Mononuclear cell (primary cell): ENCODE measurements around the gene TMEM271. TPM values are rescaled to one million over a fixed set of nuclear protein-coding genes. Genes with fewer than 3 reads are reported as not detected.
"Not testable (repeated sequence)": the region's sequence is repeated elsewhere in the genome, so short reads cannot be mapped to it uniquely, and the experiment has no call there.

Experiments
- H3K27me3 ChIP-seq: 2 replicates; pipeline ENCODE4 v1.6.0; 2011; ENCODE audit warnings: low read length, control low read depth; ENCODE audit not compliant: insufficient read depth
- H3K4me1 ChIP-seq: 2 replicates; pipeline ENCODE4 v1.5.1; 2011; ENCODE audit warnings: mild to moderate bottlenecking, low read length, control low read depth; ENCODE audit not compliant: insufficient read depth
- H3K4me3 ChIP-seq: 2 replicates; pipeline ENCODE4 v1.5.1; 2011; ENCODE audit warnings: mild to moderate bottlenecking, low read length, moderate library complexity
- H3K9me3 ChIP-seq: 2 replicates; pipeline ENCODE4 v1.5.1; 2011; ENCODE audit warnings: low read depth, mild to moderate bottlenecking, control low read depth, low read length
- total RNA-seq: library from RNA; depleted of rRNA; stranded (reverse); fragments of >200 nt; gene quantifications from one replicate; pipeline ENCODE4 v1.2.3, GENCODE V29; 2012

The TMEM271 gene
- total RNA-seq, 1 donor = not detected

GRCh38 chr4:598925-599324, 22.8 kb upstream of the TMEM271 start:
- Histone ChIP-seq H3K4me1 (no peaks in the 10 kb centered on the region), H3K4me3 (no peak overlapping the region), H3K9me3 (no peaks in the 10 kb centered on the region)

GRCh38 chr4:592825-593520, 16.9 kb upstream of the TMEM271 start:
- H3K9me3 ChIP-seq = no peaks in the 10 kb centered on the region
- no peaks in the 10 kb centered on the region for H3K27me3 ChIP-seq
- no peak overlapping the region for H3K4me3 ChIP-seq
- H3K4me1 ChIP-seq = no peaks in the 10 kb centered on the region

More at GRCh38 chr4:598925-599324, 22.8 kb upstream of the TMEM271 start:
- no peaks in the 10 kb centered on the region for H3K27me3 ChIP-seq

- not testable (repeated sequence) for H3K4me3 ChIP-seq, H3K9me3 ChIP-seq, H3K4me1 ChIP-seq, H3K27me3 ChIP-seq
These were observed 16.1 kb upstream of the TMEM271 start for GRCh38 chr4:592178-592577.

DNA sequence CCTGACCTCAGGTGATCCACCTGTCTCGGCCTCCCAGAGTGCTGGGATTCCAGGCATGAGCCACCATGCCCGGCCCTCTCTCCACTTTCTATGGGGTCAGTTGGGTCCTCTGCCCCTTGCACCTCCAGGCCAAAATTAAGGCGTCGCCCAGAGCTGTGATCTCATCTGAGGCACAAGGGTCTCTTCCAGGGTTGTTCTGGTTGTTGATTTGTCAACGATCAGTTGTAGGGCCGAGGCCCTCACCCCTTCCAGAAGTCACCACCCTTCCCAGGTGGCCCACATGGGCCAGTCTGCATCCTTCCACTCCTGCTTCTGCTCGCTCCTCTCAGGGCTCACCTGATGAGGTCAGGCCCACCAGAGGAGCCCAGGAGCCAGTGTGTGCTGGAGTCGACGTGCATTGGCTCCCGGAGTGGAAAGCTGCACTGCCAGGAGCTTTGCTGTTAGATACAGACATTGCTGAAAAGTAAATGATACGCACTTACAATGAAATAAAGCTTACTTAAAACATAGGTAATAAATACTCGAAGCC, 14.3 kb upstream of the TMEM271 start:
- H3K4me1 ChIP-seq = no peaks in the 10 kb centered on the region
- no peaks in the 10 kb centered on the region for H3K27me3 ChIP-seq
- no peak overlapping the region for H3K4me3 ChIP-seq
- H3K9me3 ChIP-seq = no peaks in the 10 kb centered on the region

DNA sequence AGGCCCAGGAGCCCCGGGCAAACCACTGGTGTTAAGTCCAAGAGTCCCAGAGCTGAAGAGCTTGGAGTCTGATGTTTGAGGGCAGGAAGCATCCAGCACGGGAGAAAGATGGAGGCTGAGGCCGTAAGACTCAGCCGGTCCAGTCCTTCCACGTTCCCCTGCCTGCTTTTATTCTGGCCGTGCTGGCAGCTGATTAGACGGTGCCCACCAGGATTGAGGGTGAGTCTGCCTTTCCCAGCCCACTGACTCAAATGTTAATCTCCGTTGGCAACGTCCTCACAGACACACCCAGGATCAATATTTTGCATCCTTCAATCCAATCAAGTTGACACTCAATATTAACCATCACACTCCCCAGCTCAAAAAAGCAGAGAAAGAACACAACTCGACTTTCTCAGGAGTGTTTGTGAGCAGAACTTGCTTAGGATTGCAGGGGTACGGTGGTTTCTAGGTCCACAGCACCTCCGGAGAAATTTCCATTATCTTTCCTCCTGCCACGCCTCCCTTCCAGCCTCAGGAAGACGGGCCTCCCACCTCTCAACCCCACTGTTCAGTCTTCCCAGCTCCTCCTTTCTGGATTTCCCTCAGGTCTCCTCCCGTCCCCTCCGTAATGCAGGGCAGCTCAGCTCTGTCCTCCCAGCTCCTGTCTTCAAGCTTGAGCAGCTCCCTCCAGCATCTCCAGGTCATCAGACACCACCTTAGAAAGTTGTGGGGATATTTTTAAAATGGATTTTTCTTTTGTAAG, 13.3 kb upstream of the TMEM271 start:
- no peaks in the 10 kb centered on the region for H3K27me3 ChIP-seq
- H3K4me1 ChIP-seq = no peaks in the 10 kb centered on the region
- H3K4me3 ChIP-seq = no peak overlapping the region
- peaks cover under 1% of the 10 kb centered on the region for H3K9me3 ChIP-seq

GRCh38 chr4:588351-588849, 12.3 kb upstream of the TMEM271 start:
- no peak overlapping the region for H3K4me3 ChIP-seq
- no peaks in the 10 kb centered on the region for H3K4me1 ChIP-seq
- peaks cover 9% of the 10 kb centered on the region for H3K9me3 ChIP-seq
- H3K27me3 ChIP-seq = peaks cover 4% of the 10 kb centered on the region

DNA sequence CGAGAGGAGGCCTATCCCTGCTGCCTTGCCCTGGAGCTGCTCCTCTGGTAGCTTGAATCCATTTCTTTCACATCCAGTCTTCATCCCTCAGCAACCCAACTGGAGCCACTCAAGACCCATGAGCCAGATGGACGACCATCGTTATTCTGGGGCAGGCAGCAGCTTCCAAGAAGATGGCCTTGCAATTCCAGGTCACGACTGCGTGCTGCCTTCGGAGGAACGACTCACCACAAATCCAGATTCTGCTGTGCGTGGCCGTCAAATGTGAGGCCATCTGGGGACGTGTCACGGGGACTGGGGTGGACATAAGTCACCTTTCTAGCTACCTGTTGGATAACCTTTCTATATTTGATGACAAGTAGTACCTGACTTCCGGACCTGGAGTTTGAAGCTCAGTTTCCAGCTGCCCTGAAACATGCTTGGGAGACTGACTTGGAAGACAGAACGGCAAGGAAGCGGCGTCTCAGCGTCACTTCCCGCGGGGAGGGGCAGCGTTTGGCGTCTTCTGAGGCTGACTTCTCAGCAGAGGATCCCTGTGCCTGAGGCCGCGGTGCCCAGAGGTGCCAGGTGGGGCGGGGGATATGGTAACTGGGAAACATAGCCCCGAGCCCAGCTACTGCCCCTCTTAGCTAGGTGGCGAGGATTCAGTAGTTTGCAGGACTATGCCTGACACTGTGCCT, 11.7 kb upstream of the TMEM271 start:
- H3K27me3 ChIP-seq = peaks cover 4% of the 10 kb centered on the region
- peaks cover 9% of the 10 kb centered on the region for H3K9me3 ChIP-seq
- no peak overlapping the region for H3K4me3 ChIP-seq
- H3K4me1 ChIP-seq = no peaks in the 10 kb centered on the region

- H3K4me1 ChIP-seq = no peaks in the 10 kb centered on the region
- peaks cover 26% of the 10 kb centered on the region for H3K27me3 ChIP-seq
- H3K4me3 ChIP-seq = no peak overlapping the region
- peaks cover 9% of the 10 kb centered on the region for H3K9me3 ChIP-seq
These were observed 7.7 kb upstream of the TMEM271 start for GRCh38 chr4:583820-584219.

DNA sequence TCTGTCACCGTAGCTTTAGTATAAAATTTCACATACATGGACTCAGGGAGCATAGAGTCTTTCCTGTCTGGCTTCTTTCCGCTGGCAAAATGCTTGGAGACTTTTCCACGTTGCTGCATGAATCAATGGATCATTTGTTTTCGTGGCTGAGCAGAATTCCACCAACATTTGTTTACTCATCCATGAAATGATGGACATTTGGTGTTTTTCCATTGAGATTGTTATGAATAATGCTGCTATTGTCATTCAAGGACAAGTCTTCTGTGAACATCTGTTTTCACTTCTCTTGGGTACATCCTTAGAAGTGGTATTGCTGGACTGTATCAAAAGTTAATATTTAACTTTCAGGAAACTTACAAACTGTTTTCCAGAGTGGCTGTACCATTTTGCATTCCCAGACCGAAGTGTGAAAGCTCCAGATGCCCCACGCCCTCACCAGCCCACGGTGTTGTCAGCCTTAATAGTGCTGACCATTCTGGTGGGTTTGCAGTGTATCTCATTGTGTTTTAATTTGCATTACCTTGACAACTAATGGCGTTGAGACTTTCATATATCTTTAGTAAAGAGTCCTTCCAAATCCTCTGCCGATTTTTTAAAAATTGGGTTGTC, 5.8 kb upstream of the TMEM271 start:
- no peak overlapping the region for H3K4me3 ChIP-seq
- peaks cover 9% of the 10 kb centered on the region for H3K9me3 ChIP-seq
- peaks cover 45% of the 10 kb centered on the region for H3K27me3 ChIP-seq
- no peaks in the 10 kb centered on the region for H3K4me1 ChIP-seq

- H3K27me3 ChIP-seq = peaks cover 45% of the 10 kb centered on the region
- H3K4me3 ChIP-seq = no peak overlapping the region
- H3K9me3 ChIP-seq = peaks cover 9% of the 10 kb centered on the region
- H3K4me1 ChIP-seq = no peaks in the 10 kb centered on the region
These were observed 5.1 kb upstream of the TMEM271 start for GRCh38 chr4:581181-581580.

DNA sequence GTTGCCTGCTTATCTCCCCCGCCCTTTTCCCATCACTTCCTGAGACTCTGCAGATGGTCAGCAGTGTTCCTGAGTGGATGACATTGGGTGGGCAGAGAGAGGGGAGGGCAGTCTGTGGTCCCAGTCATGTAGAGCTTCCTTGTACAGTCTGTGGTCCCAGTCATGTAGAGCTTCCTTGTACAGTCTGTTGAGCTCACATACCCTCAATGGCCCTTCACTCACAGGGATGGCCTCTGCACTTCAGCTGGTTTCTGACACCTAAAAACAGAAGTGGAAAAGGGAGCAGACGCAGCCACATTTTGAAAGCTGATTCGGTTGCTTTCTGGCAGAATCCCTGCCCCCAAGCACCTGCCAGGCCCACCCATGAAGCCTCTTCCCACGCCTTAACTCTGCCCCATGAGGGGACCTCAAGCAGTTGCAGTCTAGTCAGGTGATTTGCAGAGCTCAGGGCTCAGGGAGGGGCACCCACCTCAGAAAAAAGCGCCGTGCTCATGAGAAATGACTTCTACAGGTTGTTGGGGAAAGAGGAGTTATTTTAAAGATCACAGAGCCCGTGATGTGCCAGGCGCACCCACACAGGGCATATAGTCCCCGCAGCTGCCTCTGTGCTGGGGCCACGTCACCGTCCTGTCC, 3.6 kb upstream of the TMEM271 start:
- peaks cover 45% of the 10 kb centered on the region for H3K27me3 ChIP-seq
- peaks cover 9% of the 10 kb centered on the region for H3K9me3 ChIP-seq
- H3K4me1 ChIP-seq = no peaks in the 10 kb centered on the region
- no peak overlapping the region for H3K4me3 ChIP-seq

DNA sequence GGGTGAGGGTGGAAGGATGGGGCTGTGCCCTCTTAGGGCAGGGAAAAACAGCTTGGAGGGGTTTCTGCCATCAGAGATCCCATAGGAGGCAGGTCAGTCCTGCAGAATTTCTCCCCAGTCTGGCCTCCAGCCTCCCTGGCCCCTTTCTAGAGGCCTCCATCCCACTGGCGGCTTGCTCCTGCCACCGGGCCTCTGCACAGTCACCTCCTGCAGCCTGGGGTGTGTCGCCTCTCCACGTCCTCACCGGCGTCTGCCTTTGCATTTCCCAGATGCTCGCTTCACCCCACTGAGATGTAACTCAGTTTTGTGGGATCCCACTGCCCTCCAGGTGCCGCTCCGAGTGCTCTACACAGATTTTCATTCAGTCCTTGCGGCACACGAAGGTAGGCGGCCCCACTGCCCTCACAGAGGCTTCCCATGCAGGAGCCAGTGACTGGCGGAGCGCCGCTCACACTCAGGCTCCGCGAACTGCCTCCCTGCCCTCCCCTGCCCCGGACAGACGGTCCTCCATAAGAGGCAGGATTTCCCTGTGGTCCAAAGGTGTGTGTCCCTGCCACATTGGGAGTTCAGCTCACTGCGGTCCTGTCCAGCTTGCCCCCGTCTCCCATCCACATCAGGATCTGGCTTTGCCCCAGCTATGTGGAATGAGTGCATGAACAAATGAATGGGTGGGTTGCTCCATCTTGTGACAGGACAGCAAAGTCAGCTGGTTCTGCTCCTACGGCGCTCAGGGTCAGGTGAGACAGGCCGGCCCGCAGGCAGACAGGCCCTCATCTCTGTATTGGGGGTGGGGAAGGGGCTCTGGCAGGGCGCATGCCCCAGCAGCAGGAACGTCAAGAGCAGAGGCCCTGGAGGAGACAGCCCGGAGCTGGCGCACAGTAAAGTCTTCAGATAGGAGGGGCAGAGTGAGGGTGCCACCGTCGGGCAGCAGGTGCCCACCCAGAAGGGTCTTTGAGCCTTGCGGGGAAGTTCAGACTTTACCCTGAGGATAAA, 2.7 kb upstream of the TMEM271 start:
- Histone ChIP-seq H3K27me3 (peaks cover 50% of the 10 kb centered on the region), H3K4me3 (no peak overlapping the region), H3K9me3 (peaks cover 1% of the 10 kb centered on the region), H3K4me1 (no peaks in the 10 kb centered on the region)

DNA sequence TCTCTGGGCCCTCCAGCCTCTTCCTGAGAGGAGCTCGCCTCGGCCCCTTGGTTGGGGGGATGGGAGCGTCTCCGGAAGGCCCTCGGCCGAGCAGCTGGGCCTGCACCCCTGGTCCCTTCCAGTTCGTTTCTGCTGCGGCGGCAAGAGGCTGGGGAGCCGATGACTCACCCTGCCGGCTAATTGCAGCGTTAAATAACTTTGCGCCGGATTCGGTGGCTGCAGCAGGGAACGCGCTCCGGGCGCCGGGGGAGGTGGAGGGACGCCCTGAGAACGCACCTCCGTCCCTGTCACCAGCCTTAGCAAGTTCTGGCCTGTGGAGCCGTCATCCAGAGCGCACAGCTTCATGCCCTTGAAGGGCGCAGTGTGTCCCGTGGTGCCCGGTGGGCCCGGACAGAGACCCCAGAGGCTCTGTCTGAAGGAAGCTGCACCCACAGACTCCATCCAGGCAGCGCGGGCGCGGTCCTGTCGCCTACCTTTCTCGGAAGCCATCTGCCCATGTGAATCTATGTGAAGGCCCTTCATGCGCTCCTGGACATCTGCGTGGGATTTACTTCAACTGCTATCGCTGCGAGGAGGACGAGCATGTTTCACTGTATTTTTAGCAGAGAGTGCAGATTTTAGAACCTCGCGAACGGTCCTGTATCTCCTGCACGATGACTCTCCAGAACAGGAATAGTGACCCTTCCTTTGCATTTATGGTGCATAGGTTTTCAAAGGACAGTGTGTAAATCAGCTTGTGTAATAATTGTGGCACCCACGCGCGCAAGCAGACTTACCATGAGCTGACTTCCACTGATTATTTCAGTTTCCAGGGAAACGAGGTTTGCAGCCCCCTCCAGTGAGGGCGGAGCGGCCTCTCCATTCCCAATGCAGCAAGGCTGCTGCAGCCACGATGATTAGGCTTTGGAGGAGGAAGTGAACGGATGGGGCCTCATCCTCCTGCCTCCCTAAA, 1.7 kb upstream of the TMEM271 start:
- Histone ChIP-seq H3K27me3 (peaks cover 59% of the 10 kb centered on the region), H3K4me3 (no peak overlapping the region), H3K4me1 (no peaks in the 10 kb centered on the region), H3K9me3 (no peaks in the 10 kb centered on the region)
